Suprapubic skin (tissue), 4 donors: ENCODE data around the gene CPNE2. TPM values are rescaled to one million over a fixed set of nuclear protein-coding genes. Genes with fewer than 3 reads are reported as not detected.

ENCODE experiments used
- DNase-seq, 2 donors: peaks; one replicate each; pipeline ENCODE4 v3.0.0-alpha.2; 2019; ENCODE audit warnings: low spot score in 2 of 2
- H3K27ac ChIP-seq: fragments of 200-600 bp; sonication (generic); one replicate; pipeline ENCODE4 v1.5.1; 2019
- H3K27me3 ChIP-seq: fragments of 200-600 bp; sonication (generic); one replicate; pipeline ENCODE4 v1.5.1; 2019
- H3K36me3 ChIP-seq: fragments of 200-600 bp; sonication (generic); one replicate; pipeline ENCODE4 v1.5.1; 2019
- H3K4me1 ChIP-seq: fragments of 200-600 bp; sonication (generic); one replicate; pipeline ENCODE4 v1.5.1; 2019
- H3K4me3 ChIP-seq: fragments of 200-600 bp; sonication (generic); one replicate; pipeline ENCODE4 v1.5.1; 2019; ENCODE audit warnings: mild to moderate bottlenecking
- H3K9me3 ChIP-seq: fragments of 200-600 bp; sonication (generic); one replicate; pipeline ENCODE4 v1.5.1; 2019
- CTCF ChIP-seq, 2 donors: fragments of 200-600 bp in 1 of 2; fragments of 450-650 bp in 1 of 2; sonication (generic) in 1 of 2; IDR thresholded peaks; one replicate each; pipeline ENCODE4 v1.5.1; 2016 to 2019; ENCODE audit warnings: antibody characterized with exemption in 2 of 2, mild to moderate bottlenecking in 1 of 2, moderate library complexity in 1 of 2
- EP300 ChIP-seq: sonication (generic); formaldehyde crosslinking; IDR thresholded peaks from one replicate; pipeline ENCODE4 v1.6.1; 2017; ENCODE audit warnings: antibody characterized with exemption
- POLR2A ChIP-seq, 2 donors: fragments of 450-650 bp; IDR thresholded peaks; one replicate each; pipeline ENCODE4 v1.6.1; 2017; ENCODE audit warnings: antibody characterized with exemption in 2 of 2, mild to moderate bottlenecking in 2 of 2, moderate library complexity in 2 of 2
- POLR2AphosphoS5 ChIP-seq, 3 donors: sonication (generic); formaldehyde crosslinking; IDR thresholded peaks; one replicate each; pipeline ENCODE4 v1.6.1; 2017; ENCODE audit warnings: antibody characterized with exemption in 3 of 3
- WGBS: methylation state at CpG from one replicate; pipeline ENCODE4 v1.1.5; 2018; 5-methylcytosine and 5-hydroxymethylcytosine counted together
- total RNA-seq, 4 donors: library from RNA; depleted of rRNA; stranded (reverse); fragments of >200 nt; gene quantifications; one replicate each; pipeline ENCODE4 v1.1.0, GENCODE V29; 2016

The CPNE2 gene
- total RNA-seq, 4 donors from 2014 or later = 12.7 to 23.1 (median 15.7) TPM

DNA sequence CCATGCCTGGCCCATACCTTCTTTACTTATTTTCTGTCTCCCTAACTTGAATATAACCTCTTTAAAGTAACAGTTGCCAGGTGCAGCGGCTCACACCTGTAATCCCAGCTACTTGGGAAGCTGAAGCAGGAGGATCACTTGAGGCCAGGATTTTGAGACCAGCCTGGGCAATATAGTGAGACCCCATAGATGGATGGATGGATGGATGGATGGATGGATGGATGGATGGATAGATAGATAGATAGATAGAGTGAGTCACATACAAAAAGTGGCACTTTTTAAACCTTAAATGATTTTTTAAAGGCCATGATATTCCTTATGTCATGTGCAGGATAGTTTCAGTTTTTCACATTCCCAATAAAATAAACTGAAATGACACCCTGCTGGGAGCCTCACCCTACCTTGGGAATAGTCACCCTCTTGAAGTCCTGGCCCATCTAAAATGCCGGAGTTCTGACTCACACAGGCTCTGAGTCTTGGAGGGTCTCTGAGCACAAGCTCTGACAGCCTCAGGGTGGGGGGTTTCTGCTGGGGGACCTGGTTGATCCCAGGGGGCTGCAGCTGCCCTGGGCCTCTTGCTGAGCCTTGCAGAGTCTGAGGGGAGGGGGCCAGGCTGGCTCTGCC is 26.2 kb downstream of the CPNE2 start:
- Histone ChIP-seq H3K27me3 (no peaks in the 10 kb centered on the region), H3K4me1 (peaks cover 4% of the 10 kb centered on the region), H3K4me3 (no peak overlapping the region), H3K36me3 (peaks cover 55% of the 10 kb centered on the region), H3K27ac (no peak overlapping the region), H3K9me3 (no peaks in the 10 kb centered on the region)
- TF ChIP-seq EP300 = no peak
- no peak for TF ChIP-seq CTCF (IDR thresholded peaks at IDR 0.05)
- no peak for TF ChIP-seq POLR2AphosphoS5 (IDR thresholded peaks at IDR 0.05)
- no peak for TF ChIP-seq POLR2A (IDR thresholded peaks at IDR 0.05)
- no peak for DNase-seq
- 90% methylated on average over 2 of the region's 2 CpGs for WGBS

- 87% methylated on average over 6 of the region's 7 CpGs for WGBS
- no peaks in the 10 kb centered on the region for H3K9me3 ChIP-seq
- DNase-seq = no peak
- no peak overlapping the region for H3K4me3 ChIP-seq
- H3K27me3 ChIP-seq = no peaks in the 10 kb centered on the region
- no peak for TF ChIP-seq POLR2AphosphoS5 (IDR thresholded peaks at IDR 0.05)
- no peak for TF ChIP-seq POLR2A (IDR thresholded peaks at IDR 0.05)
- TF ChIP-seq EP300 = no peak
- TF ChIP-seq CTCF (IDR thresholded peaks at IDR 0.05) = no peak
- H3K27ac ChIP-seq = no peak overlapping the region
- peaks cover 34% of the 10 kb centered on the region for H3K36me3 ChIP-seq
- no peaks in the 10 kb centered on the region for H3K4me1 ChIP-seq
These were observed 31.0 kb downstream of the CPNE2 start for GRCh38 chr16:57123216-57123973.

GRCh38 chr16:57123974-57124674 is 31.7 kb downstream of the CPNE2 start:
- 84% methylated on average over 11 of the region's 11 CpGs for WGBS
- no peak for DNase-seq
- H3K27me3 ChIP-seq = no peaks in the 10 kb centered on the region
- peaks cover 34% of the 10 kb centered on the region for H3K36me3 ChIP-seq
- no peak overlapping the region for H3K27ac ChIP-seq
- H3K4me1 ChIP-seq = no peaks in the 10 kb centered on the region
- TF ChIP-seq CTCF (IDR thresholded peaks at IDR 0.05) = no peak
- TF ChIP-seq POLR2A (IDR thresholded peaks at IDR 0.05) = no peak
- no peak for TF ChIP-seq POLR2AphosphoS5 (IDR thresholded peaks at IDR 0.05)
- no peak for TF ChIP-seq EP300
- no peaks in the 10 kb centered on the region for H3K9me3 ChIP-seq
- H3K4me3 ChIP-seq = no peak overlapping the region

DNA sequence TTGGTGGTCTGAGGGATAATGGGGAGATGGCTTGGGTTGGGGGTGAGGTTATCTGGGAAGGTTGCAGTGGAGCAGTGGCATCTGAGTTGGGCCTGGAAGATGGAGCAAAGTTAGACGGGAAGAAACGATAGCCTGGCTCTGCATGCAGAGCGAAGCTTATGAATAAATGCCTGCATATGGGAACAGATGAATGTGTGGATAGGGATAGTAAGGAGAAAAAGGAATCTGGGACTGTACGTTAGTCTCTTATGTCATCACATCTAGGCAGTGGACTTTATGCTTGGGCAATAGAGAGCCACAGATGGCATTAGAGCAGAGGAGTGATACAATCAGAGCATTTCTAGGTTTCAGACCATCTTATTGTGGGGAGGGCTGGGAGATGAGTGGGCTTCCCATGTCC is 33.0 kb downstream of the CPNE2 start:
- TF ChIP-seq CTCF (IDR thresholded peaks at IDR 0.05) (no peak), EP300 (no peak), POLR2AphosphoS5 (IDR thresholded peaks at IDR 0.05) (no peak), POLR2A (IDR thresholded peaks at IDR 0.05) (no peak)
- 100% methylated on average over 4 of the region's 4 CpGs for WGBS
- Histone ChIP-seq H3K27me3 (no peaks in the 10 kb centered on the region), H3K36me3 (peaks cover 27% of the 10 kb centered on the region), H3K27ac (no peak overlapping the region), H3K4me1 (no peaks in the 10 kb centered on the region), H3K4me3 (no peak overlapping the region), H3K9me3 (no peaks in the 10 kb centered on the region)
- no peak for DNase-seq

DNA sequence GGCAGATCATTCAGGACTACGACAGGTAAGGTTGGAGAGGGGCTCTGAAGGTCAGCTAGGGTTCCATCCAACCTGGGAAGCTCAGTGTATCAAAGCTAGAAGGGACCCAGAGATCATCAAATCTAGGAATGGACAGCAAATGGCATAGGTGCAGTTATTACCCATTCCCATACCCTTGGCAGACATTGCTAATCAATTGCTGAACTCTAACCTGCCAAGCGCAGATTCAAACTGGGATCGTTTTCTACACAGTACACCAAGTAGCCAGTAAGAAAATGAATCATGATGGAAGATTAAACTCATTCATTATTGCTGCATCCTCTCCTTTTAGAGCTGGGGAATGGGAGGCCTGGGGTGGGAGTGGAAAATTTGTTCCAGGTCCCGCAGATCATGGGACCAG is 33.6 kb downstream of the CPNE2 start:
- Histone ChIP-seq H3K36me3 (peaks cover 21% of the 10 kb centered on the region), H3K4me3 (no peak overlapping the region), H3K27me3 (no peaks in the 10 kb centered on the region), H3K27ac (no peak overlapping the region), H3K9me3 (no peaks in the 10 kb centered on the region), H3K4me1 (no peaks in the 10 kb centered on the region)
- TF ChIP-seq EP300 (no peak), CTCF (IDR thresholded peaks at IDR 0.05) (no peak), POLR2AphosphoS5 (IDR thresholded peaks at IDR 0.05) (no peak), POLR2A (IDR thresholded peaks at IDR 0.05) (no peak)
- WGBS = 100% methylated on average over 4 of the region's 4 CpGs
- DNase-seq = no peak
